AG04449 (cell line): ENCODE data around the gene POU3F1.

Experiments
- CTCF ChIA-PET: fragments of 350-600 bp; formaldehyde crosslinking; extraction: SDS; loops from one replicate; lab custom pipeline; 2021; ENCODE audit warnings: antibody characterized with exemption; lab: Yijun Ruan, JAX
- POLR2A ChIA-PET: fragments of 400-600, 350-600 bp; formaldehyde crosslinking; extraction: SDS; loops from one replicate; lab custom pipeline; 2020; ENCODE audit warnings: antibody characterized with exemption, inconsistent platforms; lab: Yijun Ruan, JAX
- DNase-seq: peaks from one replicate; pipeline ENCODE4 v3.0.0-alpha.2; 2010; ENCODE audit warnings: low read depth, low spot score
- H3K4me3 ChIP-seq: 2 replicates; pipeline ENCODE4 v1.5.1; 2011; ENCODE audit warnings: low read depth, mild to moderate bottlenecking, control low read depth, low read length
- TF ChIP-seq, protein P1 (sequence below): IDR thresholded peaks from one replicate; pipeline ENCODE4 v1.5.1; 2011; ENCODE audit warnings: mild to moderate bottlenecking, moderate library complexity, low read length, control low read depth, inconsistent platforms; ENCODE audit not compliant: insufficient read depth; ENCODE audit errors: missing control alignments

POU3F1 gene

DNA sequence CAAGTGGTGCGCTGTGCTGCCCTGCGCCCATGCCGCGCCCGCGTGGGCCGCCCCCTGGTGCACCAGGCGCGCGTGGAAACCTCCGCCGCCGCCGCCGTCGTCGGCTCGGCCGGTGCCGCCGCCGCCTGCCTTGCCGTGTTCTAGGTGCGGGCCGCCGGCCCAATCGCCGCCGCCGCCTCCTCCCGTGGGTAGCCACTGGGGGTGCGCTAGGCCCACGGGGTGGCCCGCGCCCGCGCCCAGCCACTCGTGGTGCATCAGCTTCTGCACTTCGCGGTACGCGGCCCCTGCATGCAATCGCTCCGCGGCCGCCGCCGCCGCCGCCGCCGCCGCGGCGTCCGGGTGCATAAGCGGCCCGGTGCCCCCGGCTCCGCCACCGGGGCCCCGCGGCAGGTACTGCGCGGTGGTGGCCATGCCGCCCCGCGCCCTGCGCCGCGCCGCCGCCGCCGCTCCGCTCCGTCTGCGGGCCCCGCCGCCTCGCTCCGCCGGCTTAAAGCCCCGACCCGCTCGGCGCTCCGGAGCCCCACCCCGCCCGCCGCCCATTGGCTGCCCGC, at the start of gene POU3F1:
Gene POU3F1 (minus strand): TSS at position 461 of the 551 bp plus-strand sequence. CDS start 50 bp downstream, at position 411.
- ChIA-PET CTCF (interaction anchor here (0.6 kb wide), 2 partner anchors 13 to 18 kb away, joined by 3 read pairs; no protein-coding TSS in a partner anchor), POLR2A (interaction anchor here (0.9 kb wide), 1 partner anchor 16 kb away, joined by 6 read pairs; no protein-coding TSS in a partner anchor)
- H3K4me3 ChIP-seq, result peak within 1 kb of the TSS; percentile 52
- DNase-seq, result no peak
- TF ChIP-seq, protein P1, sequence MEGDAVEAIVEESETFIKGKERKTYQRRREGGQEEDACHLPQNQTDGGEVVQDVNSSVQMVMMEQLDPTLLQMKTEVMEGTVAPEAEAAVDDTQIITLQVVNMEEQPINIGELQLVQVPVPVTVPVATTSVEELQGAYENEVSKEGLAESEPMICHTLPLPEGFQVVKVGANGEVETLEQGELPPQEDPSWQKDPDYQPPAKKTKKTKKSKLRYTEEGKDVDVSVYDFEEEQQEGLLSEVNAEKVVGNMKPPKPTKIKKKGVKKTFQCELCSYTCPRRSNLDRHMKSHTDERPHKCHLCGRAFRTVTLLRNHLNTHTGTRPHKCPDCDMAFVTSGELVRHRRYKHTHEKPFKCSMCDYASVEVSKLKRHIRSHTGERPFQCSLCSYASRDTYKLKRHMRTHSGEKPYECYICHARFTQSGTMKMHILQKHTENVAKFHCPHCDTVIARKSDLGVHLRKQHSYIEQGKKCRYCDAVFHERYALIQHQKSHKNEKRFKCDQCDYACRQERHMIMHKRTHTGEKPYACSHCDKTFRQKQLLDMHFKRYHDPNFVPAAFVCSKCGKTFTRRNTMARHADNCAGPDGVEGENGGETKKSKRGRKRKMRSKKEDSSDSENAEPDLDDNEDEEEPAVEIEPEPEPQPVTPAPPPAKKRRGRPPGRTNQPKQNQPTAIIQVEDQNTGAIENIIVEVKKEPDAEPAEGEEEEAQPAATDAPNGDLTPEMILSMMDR, result no peak

GRCh38 chr1:38095454-38095931, 48.9 kb upstream of the POU3F1 start:
- H3K4me3 ChIP-seq, result no peak overlapping the region
- ChIA-PET CTCF (no interaction called here), POLR2A (no interaction called here)
- DNase-seq, result no peak
- TF ChIP-seq, protein P1, result no peak

GRCh38 chr1:38094711-38095290, 48.2 kb upstream of the POU3F1 start:
- no peak overlapping the region for H3K4me3 ChIP-seq
- CTCF ChIA-PET, result no interaction called here
- DNase-seq, result no peak
- TF ChIP-seq, protein P1, result no peak
- POLR2A ChIA-PET, result no interaction called here

GRCh38 chr1:38093569-38094520, 47.3 kb upstream of the POU3F1 start:
- H3K4me3 ChIP-seq, result no peak overlapping the region
- no peak for DNase-seq
- ChIA-PET CTCF (no interaction called here), POLR2A (no interaction called here)
- TF ChIP-seq, protein P1, result no peak

- DNase-seq, result no peak
- CTCF ChIA-PET, result no interaction called here
- POLR2A ChIA-PET, result no interaction called here
- H3K4me3 ChIP-seq, result no peak overlapping the region
- TF ChIP-seq, protein P1, result no peak
Observed at GRCh38 chr1:38092256-38092655, 45.7 kb upstream of the POU3F1 start.
